PC-3 (cell line): ENCODE measurements around the gene APOO. TPM values are rescaled to one million over a fixed set of nuclear protein-coding genes. Genes with fewer than 3 reads are reported as not detected.

Experiments
- ATAC-seq: fragments of 200-7000 bp; cut with Tn5 transposase; 2 replicates; pipeline ENCODE4 v1.9.1; 2020; ENCODE audit warnings: mild to moderate bottlenecking, moderate library complexity
- BruUV-seq: library from RNA; stranded (reverse); fragments of 400-500 nt; replicated peaks from 2 replicates; lab custom pipeline; 2021; lab: Mats Ljungman, UMichigan
- CTCF ChIA-PET: fragments of 300-600 bp; sonication (Branson Sonifier 250); formaldehyde crosslinking; loops from one replicate; lab custom pipeline; 2022; ENCODE audit warnings: antibody characterized with exemption; lab: Charles Lee
- POLR2A ChIA-PET: fragments of 300-600 bp; sonication (Branson Sonifier 250); formaldehyde crosslinking; loops from one replicate; lab custom pipeline; 2022; ENCODE audit warnings: antibody characterized with exemption; ENCODE audit not compliant: unreplicated experiment; lab: Charles Lee
- DNase-seq: peaks from one replicate; pipeline ENCODE4 v3.0.0-alpha.2; 2015
- H2AFZ ChIP-seq: fragments of 300-600 bp; sonication (generic); 2 replicates; pipeline ENCODE4 v1.6.0; 2016; ENCODE audit warnings: antibody characterized with exemption, low read length
- H3F3A ChIP-seq: fragments of 300-600 bp; sonication (generic); one replicate; pipeline ENCODE4 v1.6.0; 2017; ENCODE audit warnings: antibody characterized with exemption, low read length, control low read depth, mild to moderate bottlenecking; ENCODE audit not compliant: unreplicated experiment
- H3K27ac ChIP-seq: fragments of 300-600 bp; sonication (generic); 2 replicates; pipeline ENCODE4 v1.5.1; 2016; ENCODE audit warnings: mild to moderate bottlenecking, low read length
- H3K27me3 ChIP-seq: fragments of 300-600 bp; sonication (generic); 2 replicates; pipeline ENCODE4 v1.6.1; 2016; ENCODE audit warnings: low read length, mixed read lengths
- H3K36me3 ChIP-seq: fragments of 300-600 bp; sonication (generic); 2 replicates; pipeline ENCODE4 v1.6.1; 2016; ENCODE audit warnings: low read depth, mixed run types, low read length, mixed read lengths
- H3K4me1 ChIP-seq: fragments of 300-600 bp; sonication (generic); 2 replicates; pipeline ENCODE4 v1.5.1; 2016; ENCODE audit warnings: low read length; ENCODE audit not compliant: insufficient read depth
- H3K4me2 ChIP-seq: fragments of 300-600 bp; sonication (generic); 2 replicates; pipeline ENCODE4 v1.6.0; 2016; ENCODE audit warnings: low read length
- H3K4me3 ChIP-seq: fragments of 300-600 bp; sonication (generic); 2 replicates; pipeline ENCODE4 v1.5.1; 2016; ENCODE audit warnings: mild to moderate bottlenecking, low read length, mixed read lengths
- H3K79me2 ChIP-seq: fragments of 300-600 bp; sonication (generic); 2 replicates; pipeline ENCODE4 v1.6.1; 2017; ENCODE audit warnings: low read length, mixed read lengths
- H3K9ac ChIP-seq: fragments of 300-600 bp; sonication (generic); 2 replicates; pipeline ENCODE4 v1.6.0; 2016; ENCODE audit warnings: mild to moderate bottlenecking, low read length
- H3K9me2 ChIP-seq: fragments of 300-600 bp; sonication (generic); replicated peaks from 2 replicates; pipeline ENCODE4 v1.6.1; 2016; ENCODE audit warnings: mixed run types, low read length, mixed read lengths
- H3K9me3 ChIP-seq: fragments of 300-600 bp; sonication (generic); 2 replicates; pipeline ENCODE4 v1.6.1; 2016; ENCODE audit warnings: low read length, mixed read lengths
- H4K20me1 ChIP-seq: fragments of 300-600 bp; sonication (generic); 2 replicates; pipeline ENCODE4 v1.6.1; 2016; ENCODE audit warnings: low read length, mixed read lengths
- EZH2 ChIP-seq: fragments of 300-600 bp; sonication (generic); IDR thresholded peaks from one replicate; pipeline ENCODE4 v1.6.1; 2017; ENCODE audit warnings: antibody characterized with exemption, mild to moderate bottlenecking, low read length; ENCODE audit not compliant: unreplicated experiment
- EZH2phosphoT487 ChIP-seq: fragments of 300-600 bp; sonication (generic); IDR thresholded peaks from 2 replicates; pipeline ENCODE4 v1.6.1; 2018; ENCODE audit warnings: mild to moderate bottlenecking, antibody characterized with exemption, low read length, borderline replicate concordance
- intact Hi-C: fragments of 100-400 bp; cut with micrococcal nuclease; formaldehyde crosslinking; loops from 2 replicates; pipeline ENCODE4 v1.9.0; 2023
- total RNA-seq: library from RNA; depleted of rRNA; stranded (reverse); fragments of >200 nt; gene quantifications from 2 replicates; pipeline ENCODE4 v1.2.3, GENCODE V29; 2014
- TF ChIP-seq, protein P1 (sequence below): fragments of 300-600 bp; sonication (generic); conservative IDR thresholded peaks from 2 replicates; pipeline ENCODE4 v1.5.1; 2017; ENCODE audit warnings: antibody characterized with exemption, low read depth, mild to moderate bottlenecking, low read length

The APOO gene
- total RNA-seq, 1 experiment from 2014 or later, result 34.0 TPM

DNA sequence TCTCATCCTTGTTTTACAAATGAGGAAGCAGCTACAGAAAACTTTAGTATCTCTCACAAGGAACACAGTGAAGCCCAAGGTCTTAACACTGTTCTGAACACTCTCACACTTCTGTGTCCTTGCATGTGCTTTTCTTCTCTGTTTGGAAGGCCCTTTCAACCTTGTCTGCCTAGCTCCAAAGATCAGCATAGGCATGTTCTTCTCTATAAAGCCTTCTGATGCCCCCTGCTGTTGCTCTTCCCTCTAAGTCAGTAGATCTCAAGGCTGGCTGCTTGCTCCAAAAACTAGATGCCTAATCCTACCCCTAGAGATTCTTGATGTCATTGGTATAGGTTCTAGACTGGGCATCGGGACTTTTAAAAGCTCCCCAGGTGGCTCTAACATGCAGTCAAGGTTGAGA lies 5.9 kb downstream of the APOO start:
- Histone ChIP-seq H3K27ac (peak overlapping the region; percentile 92), H3K79me2 (peaks cover 42% of the 10 kb centered on the region), H3K27me3 (no peaks in the 10 kb centered on the region), H3K4me3 (no peak overlapping the region), H3K4me2 (peak overlapping the region; percentile 55), H3F3A (peaks cover 13% of the 10 kb centered on the region), H2AFZ (no peak overlapping the region), H3K36me3 (no peaks in the 10 kb centered on the region), H4K20me1 (no peaks in the 10 kb centered on the region), H3K9ac (peak overlapping the region; percentile 76), H3K9me3 (no peaks in the 10 kb centered on the region), H3K9me2 (no peaks in the 10 kb centered on the region), H3K4me1 (peaks cover 61% of the 10 kb centered on the region)
- TF ChIP-seq EZH2phosphoT487 (no peak), EZH2 (no peak)
- TF ChIP-seq, protein P1, sequence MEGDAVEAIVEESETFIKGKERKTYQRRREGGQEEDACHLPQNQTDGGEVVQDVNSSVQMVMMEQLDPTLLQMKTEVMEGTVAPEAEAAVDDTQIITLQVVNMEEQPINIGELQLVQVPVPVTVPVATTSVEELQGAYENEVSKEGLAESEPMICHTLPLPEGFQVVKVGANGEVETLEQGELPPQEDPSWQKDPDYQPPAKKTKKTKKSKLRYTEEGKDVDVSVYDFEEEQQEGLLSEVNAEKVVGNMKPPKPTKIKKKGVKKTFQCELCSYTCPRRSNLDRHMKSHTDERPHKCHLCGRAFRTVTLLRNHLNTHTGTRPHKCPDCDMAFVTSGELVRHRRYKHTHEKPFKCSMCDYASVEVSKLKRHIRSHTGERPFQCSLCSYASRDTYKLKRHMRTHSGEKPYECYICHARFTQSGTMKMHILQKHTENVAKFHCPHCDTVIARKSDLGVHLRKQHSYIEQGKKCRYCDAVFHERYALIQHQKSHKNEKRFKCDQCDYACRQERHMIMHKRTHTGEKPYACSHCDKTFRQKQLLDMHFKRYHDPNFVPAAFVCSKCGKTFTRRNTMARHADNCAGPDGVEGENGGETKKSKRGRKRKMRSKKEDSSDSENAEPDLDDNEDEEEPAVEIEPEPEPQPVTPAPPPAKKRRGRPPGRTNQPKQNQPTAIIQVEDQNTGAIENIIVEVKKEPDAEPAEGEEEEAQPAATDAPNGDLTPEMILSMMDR, result peak; percentile 67
- ChIA-PET CTCF (interaction anchor here (0.5 to 2.4 kb wide), 10 partner anchors 13 to 208 kb away, joined by 3 to 24 read pairs (median 3); partner anchors contain the start of genes EIF2S3 and SAT1), POLR2A (interaction anchor here (0.6 to 1.8 kb wide), 2 partner anchors 94 to 119 kb away, joined by 5 to 14 read pairs; partner anchors contain the start of gene SAT1)
- peak; percentile 74 for ATAC-seq
- no TSS peak for BruUV-seq
- DNase-seq, result peak; percentile 70
- intact Hi-C loops, result loop anchor here (1.0 to 2.0 kb wide), 4 partner anchors 119 to 208 kb away; partner anchors contain the start of genes ACOT9 and SAT1

DNA sequence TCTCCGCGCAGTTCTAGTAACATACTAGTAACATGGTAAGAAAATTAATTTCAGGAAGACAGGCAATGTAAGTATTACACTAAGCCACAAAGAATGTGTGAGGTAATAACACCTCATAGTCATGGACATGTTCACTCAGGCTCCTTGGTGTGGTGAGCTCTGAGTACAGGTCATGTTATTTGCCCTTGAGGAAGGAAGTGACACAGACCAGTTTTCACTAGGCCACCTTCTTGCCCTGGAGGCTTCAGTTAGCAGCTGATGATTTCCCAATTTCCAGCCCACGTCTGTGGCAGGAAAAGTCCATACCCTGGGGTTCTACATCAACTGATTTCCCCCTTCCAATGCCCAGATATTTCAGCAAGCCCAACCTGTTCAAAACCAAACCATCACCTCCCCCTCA lies 6.7 kb downstream of the APOO start:
- Histone ChIP-seq H3K27ac (peak overlapping the region; percentile 92), H3K79me2 (peaks cover 40% of the 10 kb centered on the region), H4K20me1 (no peaks in the 10 kb centered on the region), H3K36me3 (no peaks in the 10 kb centered on the region), H3K4me1 (peaks cover 60% of the 10 kb centered on the region), H3K9me2 (no peaks in the 10 kb centered on the region), H3K9ac (peak overlapping the region; percentile 76), H3K9me3 (no peaks in the 10 kb centered on the region), H3F3A (peaks cover 13% of the 10 kb centered on the region), H3K4me3 (no peak overlapping the region), H3K27me3 (no peaks in the 10 kb centered on the region), H2AFZ (no peak overlapping the region), H3K4me2 (peak overlapping the region; percentile 45)
- intact Hi-C loops, result no loop called here
- TF ChIP-seq EZH2phosphoT487 (no peak), EZH2 (no peak)
- TF ChIP-seq, protein P1, result no peak
- peak; percentile 87 for DNase-seq
- BruUV-seq, result no TSS peak
- peak; percentile 53 for ATAC-seq
- ChIA-PET POLR2A (interaction anchor here (0.6 to 1.8 kb wide), 3 partner anchors 118 to 217 kb away, joined by 4 to 14 read pairs (median 6); partner anchors contain the start of genes ACOT9 and SAT1), CTCF (interaction anchor here (0.6 to 2.4 kb wide), 5 partner anchors 18 to 207 kb away, joined by 3 to 24 read pairs (median 4); partner anchors contain the start of gene SAT1)

DNA sequence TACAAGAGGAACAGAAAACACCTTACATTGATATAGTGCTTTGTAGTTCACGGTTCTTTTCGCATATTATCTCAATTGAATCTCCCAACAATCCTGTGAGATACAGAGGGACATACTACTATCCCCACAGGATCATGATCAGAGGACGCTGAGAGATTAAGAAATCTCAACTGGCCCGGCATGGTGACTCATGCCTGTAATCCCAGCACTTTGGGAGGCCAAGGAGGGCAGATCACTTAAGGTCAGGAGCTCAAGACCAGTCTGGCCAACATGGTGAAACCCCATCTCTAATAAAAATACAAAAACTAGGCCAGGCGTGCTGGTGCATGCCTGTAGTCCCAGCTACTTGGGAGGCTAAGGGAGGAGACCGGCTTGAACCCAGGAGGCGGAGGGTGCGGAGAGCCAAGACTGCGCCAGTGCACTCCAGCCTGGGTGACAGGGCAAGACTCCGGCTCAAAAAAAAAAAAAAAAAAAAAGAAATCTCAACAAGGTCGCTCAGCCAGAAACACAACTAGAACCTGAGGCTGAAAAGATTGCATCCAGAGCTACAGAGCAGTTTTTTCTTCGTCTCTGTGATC lies 7.4 kb downstream of the APOO start:
- Histone ChIP-seq H3K36me3 (no peaks in the 10 kb centered on the region), H3K9me2 (no peaks in the 10 kb centered on the region), H3K79me2 (peaks cover 43% of the 10 kb centered on the region), H3K4me3 (no peak overlapping the region), H2AFZ (no peak overlapping the region), H4K20me1 (no peaks in the 10 kb centered on the region), H3K27me3 (no peaks in the 10 kb centered on the region), H3F3A (peaks cover 13% of the 10 kb centered on the region), H3K27ac (peak overlapping the region; percentile 92), H3K9ac (peak overlapping the region; percentile 47), H3K9me3 (no peaks in the 10 kb centered on the region), H3K4me2 (peak overlapping the region; percentile 40), H3K4me1 (peaks cover 60% of the 10 kb centered on the region)
- DNase-seq (no peak), ATAC-seq (no peak)
- no TSS peak for BruUV-seq
- ChIA-PET CTCF (interaction anchor here (0.6 to 2.4 kb wide), 2 partner anchors 18 to 118 kb away, joined by 5 to 24 read pairs; partner anchors contain the start of gene SAT1), POLR2A (interaction anchor here (0.6 to 1.8 kb wide), 3 partner anchors 117 to 217 kb away, joined by 4 to 14 read pairs (median 6); partner anchors contain the start of genes ACOT9 and SAT1)
- intact Hi-C loops, result no loop called here
- TF ChIP-seq EZH2, result no peak
- TF ChIP-seq, protein P1, result no peak
- TF ChIP-seq EZH2phosphoT487, result no peak
